HG03025 (cell line): ENCODE results near the gene DNLZ.
"Not testable (repeated sequence)": the region's sequence is repeated elsewhere in the genome, so short reads cannot be mapped to it uniquely, and the experiment has no call there.

ENCODE experiments used
- ATAC-seq: cut with Tn5 transposase; IDR thresholded peaks from one replicate; pipeline ENCODE4 v1.9.1; 2021; ENCODE audit warnings: mild to moderate bottlenecking, moderate library complexity; ENCODE audit not compliant: unreplicated experiment, low FRiP score

The DNLZ gene

DNA sequence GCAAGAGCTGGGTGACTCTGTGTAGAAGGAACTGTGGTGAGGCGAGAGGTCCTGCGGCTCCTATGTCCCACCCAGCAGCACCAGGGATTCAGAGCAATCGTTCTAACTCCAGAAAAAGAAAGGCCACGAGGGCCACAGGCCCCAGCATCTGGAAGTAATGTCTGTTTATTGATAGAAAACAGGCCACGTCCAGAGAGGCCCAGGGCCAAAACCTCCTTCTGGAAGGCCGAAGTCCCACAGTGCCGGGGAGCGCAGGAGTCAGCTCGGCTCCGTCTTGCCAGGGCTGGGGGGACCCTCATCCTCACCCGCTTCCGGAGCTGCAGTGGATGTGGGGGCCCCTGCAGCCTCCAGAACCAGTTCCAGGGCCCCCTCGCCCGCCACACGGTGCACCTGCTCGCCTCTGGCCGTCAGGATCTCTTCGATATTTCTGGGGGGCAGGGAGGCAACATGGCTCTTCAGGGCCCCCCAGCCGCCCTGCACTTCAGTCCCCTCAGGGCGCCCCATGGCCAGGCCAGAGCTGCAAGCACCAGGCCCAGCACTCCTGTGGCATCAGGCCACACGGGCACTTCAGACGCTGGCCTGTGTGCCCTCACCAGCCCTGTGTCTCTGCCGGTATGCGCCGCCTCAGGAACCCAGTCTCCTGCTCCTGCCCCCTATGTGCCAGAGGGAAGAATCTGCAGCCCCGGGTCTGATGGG is 1.6 kb downstream of the DNLZ start:
- no peak for ATAC-seq

DNA sequence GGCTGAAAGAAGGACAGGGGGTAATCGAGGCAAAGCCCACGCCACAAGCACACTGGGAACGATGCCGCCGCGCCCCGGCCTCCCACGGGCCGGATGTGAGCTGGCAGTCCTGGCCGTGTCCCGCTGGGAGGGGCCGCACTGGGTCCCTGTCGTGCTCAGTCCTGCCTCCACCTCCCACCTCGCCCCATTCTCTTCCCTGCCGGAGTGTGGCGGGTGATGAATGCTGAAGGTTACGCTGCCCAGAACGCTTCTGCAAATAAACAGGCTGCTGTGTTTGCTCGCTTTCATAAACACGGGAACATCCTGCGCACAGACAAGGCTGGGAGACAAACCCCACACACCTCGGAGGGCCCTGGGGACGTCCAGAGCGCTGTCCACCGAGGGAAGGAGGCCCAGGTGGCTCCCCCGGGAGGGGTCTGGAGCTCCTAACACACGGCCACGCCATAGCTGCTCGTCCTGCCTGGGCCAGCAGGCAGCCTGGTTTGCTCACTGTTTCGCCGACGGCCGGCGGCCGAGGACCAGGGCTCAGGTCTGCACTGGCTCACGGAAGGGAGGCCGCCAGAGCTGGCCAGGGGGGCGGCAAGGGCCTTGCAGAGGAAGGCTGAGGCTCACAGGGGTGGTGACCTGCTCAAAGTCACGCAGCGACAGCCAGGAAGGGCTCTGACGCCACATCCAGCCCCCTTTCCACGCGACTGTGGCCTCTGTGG is 2.3 kb downstream of the DNLZ start:
- no peak for ATAC-seq

DNA sequence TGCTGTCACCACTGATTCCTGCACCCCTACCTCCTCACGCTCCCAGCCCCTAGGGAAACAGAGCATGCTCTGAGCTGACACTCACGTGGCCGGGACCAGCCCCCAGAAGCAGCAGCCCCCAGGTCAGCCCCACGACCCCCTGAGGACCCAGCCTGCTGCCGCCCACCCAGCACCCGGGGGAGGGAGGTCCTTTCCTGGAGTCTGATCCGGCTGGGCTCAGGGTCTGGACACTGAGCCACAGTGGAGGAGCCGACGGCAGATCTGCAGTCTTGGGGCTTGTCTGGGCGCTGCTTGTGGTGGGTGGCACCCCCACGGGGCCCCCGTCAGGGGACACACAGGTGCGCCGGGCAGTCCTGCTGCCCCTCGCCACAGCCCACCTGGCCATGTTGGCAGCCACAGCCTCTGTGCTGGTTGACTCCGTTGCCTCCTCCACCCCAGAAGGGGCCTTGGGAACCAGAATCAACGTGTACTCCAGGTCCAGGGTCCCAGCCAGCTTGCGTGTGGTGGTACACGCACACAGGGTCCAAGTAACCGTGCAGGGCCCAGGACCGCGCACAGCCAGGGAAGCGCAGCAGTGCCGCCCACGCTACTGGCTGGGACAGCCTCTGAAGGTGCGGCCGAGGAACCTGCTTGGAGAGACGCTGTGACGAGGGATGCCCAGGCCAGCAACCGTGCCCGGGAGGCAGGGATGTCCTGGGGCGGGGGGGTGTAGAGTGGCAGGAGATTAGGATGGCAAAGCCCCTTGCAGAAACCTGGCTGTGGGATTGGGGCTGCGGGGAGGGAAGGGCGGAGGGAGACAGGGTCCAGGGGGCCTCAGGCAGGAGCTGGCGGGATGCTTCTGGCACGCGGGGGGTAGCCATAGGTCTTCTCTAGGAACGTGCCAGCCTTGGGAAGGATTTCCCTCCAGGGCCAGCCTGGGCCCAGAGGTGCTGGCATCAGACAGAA is 3.5 kb downstream of the DNLZ start:
- ATAC-seq = no peak

DNA sequence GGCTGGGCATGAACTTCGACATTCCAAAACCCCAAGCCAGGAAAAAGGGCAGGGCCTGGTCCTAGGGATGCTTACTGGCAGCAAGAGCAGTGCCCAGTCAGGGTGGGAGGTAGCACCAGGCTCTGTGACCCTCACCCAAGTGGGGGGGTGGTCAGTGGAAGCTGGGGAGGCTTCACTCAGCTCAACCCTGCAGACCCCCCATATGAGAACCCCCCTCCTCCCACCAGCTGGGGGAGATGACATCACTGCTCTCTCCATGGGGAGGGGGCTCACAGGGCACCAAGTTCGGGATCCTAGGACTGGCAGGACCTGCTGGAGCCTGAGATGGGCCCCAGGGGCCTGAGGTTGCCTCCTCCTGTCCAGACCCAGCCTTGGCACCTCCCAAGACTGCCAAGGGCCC is 4.7 kb downstream of the DNLZ start:
- ATAC-seq = no peak

DNA sequence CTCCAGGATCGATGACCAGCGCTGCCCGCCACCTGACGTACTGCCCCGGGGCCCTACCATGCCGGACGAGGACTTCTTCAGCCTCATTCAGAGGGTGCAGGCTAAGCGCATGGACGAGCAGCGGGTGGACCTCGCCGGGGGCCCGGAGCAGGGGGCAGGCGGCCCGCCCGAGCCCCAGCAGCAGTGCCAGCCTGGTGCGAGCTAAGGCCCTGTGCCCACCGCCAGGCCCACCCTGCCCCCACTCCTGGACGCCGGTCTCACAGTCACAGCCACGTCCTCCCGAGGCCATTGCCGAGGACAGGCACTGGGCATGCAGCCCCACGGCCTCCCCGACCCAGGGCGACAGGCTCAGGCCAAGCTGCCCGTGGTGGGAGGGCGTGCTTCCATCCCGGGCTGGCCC is 5.5 kb downstream of the DNLZ start:
- ATAC-seq = no peak

DNA sequence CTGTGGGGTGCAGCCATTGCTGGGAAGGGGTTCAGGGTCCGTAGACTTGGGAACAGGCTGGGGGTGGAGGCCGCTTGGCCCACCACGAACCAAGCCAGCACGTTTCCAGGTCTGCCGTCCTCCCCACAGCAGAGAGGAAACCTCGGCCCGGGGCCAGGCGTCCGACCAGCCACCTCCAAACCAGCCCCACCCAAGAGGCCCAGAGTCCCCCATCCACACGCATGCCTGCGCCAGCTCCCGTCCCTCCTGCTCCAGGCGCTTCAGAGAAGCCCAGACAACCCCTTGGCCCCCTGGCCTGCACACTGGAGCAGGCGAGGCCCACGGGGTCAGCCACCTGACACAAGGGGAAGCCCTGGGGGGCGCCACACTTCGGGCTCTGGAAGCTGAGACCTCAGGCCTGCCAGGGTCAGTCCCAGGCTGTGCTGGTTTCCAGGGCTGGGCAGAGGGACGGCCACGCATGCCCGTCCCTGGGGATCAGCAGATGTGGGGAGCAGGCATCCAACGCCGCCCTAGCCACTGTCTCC is 6.3 kb downstream of the DNLZ start:
- no peak for ATAC-seq

DNA sequence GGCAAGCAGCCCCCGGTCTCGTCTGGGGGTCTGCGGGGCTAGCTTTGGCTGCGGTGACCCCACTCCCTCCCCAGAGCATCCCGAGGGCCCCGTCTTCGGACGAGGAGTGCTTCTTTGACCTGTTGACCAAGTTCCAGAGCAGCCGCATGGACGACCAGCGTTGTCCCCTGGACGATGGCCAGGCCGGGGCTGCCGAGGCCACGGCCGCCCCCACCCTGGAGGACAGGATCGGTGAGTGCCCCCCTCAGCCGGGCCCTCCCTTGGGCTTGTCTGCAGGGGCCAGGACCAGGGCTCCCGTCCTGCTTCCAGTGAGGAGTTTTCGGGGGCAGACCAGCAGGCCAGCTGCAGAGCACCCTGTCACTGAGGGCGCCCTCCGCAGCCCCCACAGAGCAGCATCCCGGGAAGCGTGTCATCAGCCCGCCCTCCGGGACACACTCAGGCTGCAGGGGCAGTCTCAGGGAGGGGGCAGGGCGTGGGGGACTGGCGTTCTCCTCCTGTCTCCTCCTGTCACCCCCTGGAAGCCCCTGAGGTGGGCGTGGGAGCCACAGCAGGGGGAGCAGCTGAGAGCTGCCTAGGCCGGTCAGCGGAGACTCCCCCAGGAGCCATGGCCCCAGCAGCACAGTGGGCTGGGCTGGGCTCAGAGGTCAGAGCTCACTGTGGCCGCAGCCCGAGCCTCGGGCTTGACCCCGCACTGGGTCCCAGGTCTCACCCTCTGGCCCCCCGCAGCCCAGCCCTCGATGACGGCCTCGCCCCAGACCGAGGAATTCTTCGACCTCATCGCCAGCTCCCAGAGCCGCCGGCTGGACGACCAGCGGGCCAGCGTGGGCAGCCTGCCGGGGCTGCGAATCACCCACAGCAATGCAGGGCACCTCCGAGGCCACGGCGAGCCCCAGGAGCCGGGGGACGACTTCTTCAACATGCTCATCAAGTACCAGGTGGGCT is 7.7 kb downstream of the DNLZ start:
- ATAC-seq = no peak

DNA sequence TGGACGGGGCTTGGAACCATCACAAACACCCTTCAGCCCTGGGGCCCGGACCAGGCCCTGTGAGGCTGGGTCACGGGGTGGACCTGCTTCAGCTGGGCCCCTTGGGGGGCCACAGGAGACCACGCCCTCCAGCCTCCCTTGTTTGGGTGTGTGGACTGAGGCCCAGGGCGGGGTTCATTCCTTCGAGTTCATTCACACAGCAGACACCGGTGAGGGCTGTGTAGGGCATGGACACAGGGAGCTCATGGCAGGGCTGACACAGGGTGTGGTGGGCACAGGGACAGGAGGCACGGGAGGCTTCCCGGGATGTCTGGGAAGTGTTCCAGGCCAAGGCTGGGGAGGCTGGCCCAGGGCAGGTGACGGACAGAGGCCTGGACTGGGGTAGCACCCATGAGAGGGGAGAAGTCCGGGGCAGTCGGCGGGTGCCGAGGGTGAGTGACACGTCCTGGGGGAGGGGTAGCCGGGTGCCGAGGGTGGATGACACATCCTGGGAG is 8.9 kb downstream of the DNLZ start:
- ATAC-seq = no peak

DNA sequence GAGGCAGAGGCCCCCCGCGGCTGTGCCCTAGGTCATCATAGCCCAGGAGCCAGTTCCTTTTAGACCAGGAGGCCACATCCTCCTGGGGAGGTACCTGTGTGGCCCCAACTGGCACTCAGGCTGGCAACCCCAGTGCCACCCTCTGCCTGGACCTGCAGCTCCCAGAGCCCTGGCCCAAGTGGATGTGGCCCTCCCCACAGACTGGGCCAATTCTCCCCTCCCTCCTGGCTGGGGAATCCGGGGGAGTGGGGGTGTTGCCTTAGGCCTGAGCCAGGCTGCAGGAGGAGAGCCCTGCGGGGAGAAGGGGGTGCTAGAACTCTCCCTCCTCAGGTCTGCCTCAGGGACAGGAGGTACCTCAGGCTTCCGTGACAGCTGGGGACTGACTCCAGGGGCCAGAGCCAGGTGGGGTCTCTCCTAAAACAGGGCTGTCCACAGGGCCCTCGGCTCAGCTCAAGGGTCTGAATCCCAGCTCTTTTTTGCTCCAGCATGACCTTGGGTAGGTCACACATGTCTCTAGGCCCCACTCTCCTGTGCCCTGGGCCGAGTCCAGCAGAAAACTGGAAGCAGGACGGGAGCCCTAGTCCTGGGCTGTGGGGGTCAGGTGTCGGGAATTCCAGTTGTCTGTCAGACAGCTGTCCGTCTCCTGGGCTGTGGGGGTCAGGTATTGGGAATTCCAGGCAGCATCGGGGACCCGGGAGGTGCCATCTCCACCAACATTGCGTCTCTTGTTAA is 9.6 kb downstream of the DNLZ start:
- ATAC-seq = no peak

DNA sequence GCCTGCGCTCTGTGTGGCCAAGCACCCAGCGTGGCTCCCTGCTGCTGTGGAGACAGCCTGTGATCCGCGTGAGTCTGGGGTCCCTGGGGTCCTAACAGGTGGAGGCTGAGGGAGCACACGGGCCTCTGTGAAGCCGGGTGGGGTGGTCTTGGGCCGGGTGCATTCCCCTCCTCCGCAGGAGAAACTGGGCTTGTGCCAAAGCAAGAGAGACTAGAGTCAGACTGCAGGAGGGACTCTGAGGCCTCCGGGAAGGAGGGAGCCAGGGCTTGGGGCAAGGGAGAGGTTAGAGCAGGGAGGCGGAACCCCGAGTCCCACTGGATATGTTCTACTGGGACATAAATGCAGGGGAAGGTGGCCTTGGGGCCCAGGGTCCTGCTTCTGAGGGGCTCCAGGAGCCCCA is 10.5 kb downstream of the DNLZ start:
- no peak for ATAC-seq

DNA sequence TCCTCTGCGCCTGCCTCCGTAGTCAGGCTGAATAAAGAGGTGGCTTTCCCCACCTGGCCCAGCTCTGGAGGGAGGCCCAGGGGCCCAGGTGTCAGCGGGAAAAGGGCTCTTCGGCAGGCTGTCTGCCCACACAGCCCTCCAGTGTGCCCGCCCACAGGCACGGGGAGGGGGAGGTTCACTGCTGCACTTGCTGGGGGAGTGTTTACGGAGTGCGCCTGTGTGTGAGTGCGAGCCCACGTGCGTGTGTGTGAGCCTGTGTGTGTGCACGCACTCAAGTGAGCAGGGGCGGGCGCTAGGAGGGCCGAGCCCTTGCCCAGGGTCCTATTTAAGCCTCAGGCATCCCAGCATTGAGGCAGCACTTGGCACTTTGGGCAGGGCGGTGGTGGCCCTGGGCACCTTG is 10.9 kb downstream of the DNLZ start:
- ATAC-seq = no peak

DNA sequence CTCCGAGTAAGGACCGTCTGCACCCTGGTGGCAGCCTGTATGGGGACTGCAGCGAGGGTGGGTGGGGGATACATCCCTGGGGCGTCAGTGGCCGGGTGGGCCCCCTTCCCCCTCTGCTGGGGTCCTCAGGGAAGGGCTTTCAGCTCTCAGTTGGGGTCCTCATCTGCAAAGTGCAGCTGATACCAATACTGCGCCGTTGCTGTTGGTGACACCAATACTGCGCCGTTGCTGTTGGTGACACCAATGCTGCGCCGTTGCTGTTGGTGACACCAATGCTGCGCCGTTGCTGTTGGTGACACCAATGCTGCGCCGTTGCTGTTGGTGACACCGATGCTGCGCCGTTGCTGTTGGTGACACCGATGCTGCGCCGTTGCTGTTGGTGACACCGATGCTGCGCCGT is 11.7 kb downstream of the DNLZ start:
- not testable (repeated sequence) for ATAC-seq

DNA sequence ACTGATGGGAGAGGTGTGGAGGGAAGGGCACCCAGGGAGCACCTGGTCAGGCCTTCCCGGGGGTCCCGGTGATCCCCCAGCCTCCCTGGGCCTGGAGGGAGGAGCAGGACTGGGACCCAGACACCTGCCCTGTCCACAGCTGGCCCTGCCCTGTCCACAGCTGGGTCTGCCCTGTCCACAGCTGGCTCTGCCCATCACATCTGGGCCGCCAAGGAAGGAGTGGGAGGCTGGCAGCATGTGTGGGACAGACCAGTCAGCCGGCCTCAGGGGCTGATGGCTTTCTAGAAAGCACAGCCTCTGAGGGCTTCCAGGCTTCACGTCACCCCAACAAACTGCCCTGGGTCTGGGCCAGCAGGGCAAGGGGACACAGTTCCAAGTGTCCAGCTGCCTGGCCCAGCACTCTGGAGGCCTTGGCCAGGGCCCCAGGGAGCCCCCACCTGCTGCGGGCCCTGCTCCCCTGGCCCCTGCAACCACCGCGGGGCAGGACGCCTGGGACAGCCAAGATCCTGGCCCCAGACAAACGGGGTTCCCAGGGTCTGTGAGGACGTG is 12.2 kb downstream of the DNLZ start:
- no peak for ATAC-seq

DNA sequence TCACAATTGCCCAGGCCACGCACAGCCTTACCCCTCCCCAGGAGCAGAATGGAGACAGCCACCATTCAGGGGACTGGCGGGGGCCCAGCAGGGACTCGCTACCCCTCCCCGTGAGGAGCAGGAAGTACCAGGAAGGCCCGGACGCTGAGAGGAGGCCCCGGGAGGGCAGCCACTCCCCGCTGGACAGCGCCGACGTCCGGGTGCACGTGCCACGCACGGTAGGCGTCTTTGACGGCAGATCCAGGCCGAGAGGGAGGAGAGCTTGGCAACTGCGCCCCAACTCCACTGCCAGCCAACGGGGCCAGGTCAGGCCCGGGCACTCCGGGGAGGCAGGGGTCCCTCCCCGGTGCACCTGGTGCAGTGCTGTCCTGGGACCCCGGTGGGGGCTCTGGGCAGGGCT is 14.0 kb downstream of the DNLZ start:
- ATAC-seq = no peak

DNA sequence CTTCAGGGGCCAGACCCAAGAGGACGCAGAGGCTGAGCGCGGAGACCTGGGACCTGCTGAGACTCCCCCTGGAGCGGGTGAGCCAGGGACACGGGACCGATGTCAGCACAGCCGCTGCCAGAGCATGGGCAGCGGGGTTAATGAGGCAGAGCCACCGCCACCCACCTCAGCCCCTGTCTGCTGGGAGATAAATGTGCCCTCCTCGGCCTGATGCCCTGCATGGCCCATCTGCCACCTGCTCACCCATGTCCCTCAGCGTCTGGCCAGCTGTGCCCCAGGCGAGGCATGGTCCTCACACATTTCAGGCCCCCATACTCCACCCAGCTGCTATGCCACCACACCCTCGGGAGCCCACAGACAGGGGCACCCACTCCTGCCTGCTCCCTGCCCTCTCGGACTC is 14.9 kb downstream of the DNLZ start:
- no peak for ATAC-seq

DNA sequence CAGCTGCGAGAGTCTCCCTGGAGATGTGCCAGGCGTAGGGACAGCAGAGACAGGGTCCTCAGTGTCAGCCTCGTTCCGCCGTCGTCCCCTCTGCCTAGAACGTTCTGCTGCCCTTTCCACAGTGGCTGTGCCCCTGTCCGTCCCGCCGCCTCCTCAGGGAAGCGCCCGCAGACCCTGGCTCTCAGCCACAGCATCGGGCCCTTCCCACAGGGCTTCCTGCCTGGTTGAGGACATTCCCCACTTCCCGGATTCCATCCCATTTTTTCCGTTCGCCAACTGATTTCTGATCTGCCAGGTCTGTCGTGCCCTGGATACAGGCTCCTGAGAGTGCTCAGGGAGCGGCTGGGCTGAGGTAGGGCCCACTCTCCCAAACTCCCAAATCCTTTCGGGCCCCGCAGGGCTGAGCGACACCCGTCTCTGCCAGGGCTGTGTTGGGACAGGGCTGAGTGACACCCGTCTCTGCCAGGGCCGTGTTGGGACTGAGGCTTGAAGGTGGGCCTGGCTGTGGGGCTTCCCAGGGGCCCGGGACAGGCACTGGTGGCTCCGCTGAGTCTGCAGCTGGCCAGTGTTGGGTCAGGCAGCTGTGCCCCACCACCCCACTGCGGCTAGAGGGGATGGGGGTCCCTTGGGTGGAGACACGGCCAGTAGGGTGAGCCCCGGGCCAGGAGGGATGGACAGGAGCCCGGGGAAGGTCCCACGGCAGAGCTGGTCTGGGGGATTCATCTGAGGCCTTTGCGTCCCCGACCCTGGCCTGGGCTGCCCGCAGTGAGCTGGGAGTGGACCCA is 15.9 kb downstream of the DNLZ start:
- no peak for ATAC-seq

DNA sequence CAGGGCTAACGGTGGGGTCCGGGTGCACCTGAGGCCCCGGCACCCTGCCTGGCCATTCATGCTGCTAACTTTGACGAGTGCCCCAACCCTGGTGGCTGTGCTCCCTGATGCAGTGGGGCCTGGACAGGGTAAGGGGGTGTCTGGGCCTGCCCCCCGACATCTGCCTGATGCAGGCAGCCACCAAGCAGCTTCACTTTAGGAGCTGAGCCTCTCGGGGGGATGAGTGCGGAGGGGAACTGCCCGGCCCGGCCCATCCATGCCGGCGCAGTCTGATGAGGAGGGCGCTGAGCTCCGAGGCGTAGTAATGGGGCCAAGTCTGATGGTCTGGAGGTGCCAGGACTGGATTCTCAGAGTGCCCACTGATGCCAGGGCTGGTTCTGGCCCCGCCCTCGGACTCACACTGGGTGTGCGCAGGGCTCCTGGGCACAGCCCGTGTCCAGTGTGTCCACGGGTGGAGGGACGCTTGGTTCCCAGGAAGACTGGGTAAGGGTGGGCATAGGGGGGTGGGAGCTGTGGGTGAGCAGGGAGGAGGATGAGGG is 16.5 kb downstream of the DNLZ start:
- no peak for ATAC-seq

DNA sequence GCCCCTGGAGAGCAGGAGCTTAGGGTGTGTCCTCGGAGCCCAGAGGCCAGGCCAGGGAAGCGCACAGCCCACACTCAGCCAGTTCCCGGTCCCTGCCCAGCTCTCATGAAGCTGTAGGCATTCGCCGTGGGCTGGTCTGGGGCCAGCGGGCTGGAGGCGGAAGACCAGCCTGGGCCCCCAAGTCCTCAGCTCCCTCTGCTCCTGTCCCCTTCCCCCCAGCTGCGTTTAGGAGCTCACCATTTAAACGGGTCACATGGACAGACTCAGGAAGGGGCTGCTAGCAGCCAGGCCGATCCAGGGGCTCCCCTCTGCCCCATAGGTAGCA is 17.4 kb downstream of the DNLZ start:
- no peak for ATAC-seq
